ENCODE data around the gene FEM1A.

DNA sequence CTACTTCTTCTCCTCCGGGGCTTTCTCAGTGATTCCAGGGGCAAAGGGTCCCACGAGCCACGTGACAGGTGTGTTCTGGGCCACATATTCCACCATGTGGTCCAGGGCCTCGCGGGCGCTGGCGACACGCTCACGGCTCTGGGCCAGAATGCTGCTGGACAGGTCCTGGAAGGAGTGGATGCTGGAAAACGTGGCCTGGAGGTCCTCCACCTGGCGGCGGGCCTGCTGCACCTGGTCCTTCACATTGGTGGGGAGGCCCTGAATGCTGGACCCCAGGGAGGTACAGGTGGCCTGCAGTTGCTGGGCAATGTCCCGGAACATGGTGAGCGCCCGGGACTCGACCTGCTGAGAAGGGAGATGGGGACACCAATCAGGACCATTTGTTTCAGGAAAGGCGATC lies 47.7 kb downstream of the FEM1A start:
- TF ChIP-seq, protein P1, sequence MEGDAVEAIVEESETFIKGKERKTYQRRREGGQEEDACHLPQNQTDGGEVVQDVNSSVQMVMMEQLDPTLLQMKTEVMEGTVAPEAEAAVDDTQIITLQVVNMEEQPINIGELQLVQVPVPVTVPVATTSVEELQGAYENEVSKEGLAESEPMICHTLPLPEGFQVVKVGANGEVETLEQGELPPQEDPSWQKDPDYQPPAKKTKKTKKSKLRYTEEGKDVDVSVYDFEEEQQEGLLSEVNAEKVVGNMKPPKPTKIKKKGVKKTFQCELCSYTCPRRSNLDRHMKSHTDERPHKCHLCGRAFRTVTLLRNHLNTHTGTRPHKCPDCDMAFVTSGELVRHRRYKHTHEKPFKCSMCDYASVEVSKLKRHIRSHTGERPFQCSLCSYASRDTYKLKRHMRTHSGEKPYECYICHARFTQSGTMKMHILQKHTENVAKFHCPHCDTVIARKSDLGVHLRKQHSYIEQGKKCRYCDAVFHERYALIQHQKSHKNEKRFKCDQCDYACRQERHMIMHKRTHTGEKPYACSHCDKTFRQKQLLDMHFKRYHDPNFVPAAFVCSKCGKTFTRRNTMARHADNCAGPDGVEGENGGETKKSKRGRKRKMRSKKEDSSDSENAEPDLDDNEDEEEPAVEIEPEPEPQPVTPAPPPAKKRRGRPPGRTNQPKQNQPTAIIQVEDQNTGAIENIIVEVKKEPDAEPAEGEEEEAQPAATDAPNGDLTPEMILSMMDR (IDR thresholded peaks at IDR 0.05): no peak
- no peak for TF ChIP-seq EZH2phosphoT487 (IDR thresholded peaks at IDR 0.05; ENCODE audit: borderline replicate concordance, low read depth)
- TF ChIP-seq SIN3A (IDR thresholded peaks at IDR 0.05; ENCODE audit: borderline replicate concordance, low read depth, low read length): no peak
- TF ChIP-seq RCOR1 (IDR thresholded peaks at IDR 0.05; ENCODE audit: low read length): no peak
- no peak for TF ChIP-seq EP300 (IDR thresholded peaks at IDR 0.05; ENCODE audit: borderline replicate concordance in 1 of 2, low read depth in 1 of 2, low read length in 1 of 2)
- TF ChIP-seq, protein P2, sequence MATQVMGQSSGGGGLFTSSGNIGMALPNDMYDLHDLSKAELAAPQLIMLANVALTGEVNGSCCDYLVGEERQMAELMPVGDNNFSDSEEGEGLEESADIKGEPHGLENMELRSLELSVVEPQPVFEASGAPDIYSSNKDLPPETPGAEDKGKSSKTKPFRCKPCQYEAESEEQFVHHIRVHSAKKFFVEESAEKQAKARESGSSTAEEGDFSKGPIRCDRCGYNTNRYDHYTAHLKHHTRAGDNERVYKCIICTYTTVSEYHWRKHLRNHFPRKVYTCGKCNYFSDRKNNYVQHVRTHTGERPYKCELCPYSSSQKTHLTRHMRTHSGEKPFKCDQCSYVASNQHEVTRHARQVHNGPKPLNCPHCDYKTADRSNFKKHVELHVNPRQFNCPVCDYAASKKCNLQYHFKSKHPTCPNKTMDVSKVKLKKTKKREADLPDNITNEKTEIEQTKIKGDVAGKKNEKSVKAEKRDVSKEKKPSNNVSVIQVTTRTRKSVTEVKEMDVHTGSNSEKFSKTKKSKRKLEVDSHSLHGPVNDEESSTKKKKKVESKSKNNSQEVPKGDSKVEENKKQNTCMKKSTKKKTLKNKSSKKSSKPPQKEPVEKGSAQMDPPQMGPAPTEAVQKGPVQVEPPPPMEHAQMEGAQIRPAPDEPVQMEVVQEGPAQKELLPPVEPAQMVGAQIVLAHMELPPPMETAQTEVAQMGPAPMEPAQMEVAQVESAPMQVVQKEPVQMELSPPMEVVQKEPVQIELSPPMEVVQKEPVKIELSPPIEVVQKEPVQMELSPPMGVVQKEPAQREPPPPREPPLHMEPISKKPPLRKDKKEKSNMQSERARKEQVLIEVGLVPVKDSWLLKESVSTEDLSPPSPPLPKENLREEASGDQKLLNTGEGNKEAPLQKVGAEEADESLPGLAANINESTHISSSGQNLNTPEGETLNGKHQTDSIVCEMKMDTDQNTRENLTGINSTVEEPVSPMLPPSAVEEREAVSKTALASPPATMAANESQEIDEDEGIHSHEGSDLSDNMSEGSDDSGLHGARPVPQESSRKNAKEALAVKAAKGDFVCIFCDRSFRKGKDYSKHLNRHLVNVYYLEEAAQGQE (IDR thresholded peaks at IDR 0.05; ENCODE audit: low read depth, low read length): no peak

Data from SK-N-SH (cell line).